Measurements from ENCODE around the gene PRR16.

DNA sequence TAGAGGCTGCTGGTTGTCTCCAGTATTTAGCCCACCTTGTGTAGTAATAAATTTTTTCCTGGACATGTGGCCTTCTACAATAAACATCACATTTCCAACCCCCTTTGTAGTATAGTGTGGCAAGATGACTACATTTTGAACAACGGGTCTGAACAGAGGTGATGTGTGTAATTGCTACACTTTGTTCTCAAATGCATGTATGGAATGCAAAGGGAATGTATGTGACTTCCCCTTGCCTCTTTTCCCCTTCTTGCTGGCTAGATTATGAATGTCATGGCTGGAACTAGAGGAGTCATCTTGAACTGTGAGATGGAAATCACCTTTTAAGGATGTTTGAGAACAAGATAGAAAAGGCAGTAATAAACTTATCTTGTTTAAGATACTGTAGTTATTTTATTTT lies 54.5 kb downstream of the PRR16 start:
- no peak for TF ChIP-seq POLR2AphosphoS5 (IDR thresholded peaks at IDR 0.05; ENCODE audit: low read depth, low read length)
- TF ChIP-seq, protein P1, sequence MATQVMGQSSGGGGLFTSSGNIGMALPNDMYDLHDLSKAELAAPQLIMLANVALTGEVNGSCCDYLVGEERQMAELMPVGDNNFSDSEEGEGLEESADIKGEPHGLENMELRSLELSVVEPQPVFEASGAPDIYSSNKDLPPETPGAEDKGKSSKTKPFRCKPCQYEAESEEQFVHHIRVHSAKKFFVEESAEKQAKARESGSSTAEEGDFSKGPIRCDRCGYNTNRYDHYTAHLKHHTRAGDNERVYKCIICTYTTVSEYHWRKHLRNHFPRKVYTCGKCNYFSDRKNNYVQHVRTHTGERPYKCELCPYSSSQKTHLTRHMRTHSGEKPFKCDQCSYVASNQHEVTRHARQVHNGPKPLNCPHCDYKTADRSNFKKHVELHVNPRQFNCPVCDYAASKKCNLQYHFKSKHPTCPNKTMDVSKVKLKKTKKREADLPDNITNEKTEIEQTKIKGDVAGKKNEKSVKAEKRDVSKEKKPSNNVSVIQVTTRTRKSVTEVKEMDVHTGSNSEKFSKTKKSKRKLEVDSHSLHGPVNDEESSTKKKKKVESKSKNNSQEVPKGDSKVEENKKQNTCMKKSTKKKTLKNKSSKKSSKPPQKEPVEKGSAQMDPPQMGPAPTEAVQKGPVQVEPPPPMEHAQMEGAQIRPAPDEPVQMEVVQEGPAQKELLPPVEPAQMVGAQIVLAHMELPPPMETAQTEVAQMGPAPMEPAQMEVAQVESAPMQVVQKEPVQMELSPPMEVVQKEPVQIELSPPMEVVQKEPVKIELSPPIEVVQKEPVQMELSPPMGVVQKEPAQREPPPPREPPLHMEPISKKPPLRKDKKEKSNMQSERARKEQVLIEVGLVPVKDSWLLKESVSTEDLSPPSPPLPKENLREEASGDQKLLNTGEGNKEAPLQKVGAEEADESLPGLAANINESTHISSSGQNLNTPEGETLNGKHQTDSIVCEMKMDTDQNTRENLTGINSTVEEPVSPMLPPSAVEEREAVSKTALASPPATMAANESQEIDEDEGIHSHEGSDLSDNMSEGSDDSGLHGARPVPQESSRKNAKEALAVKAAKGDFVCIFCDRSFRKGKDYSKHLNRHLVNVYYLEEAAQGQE (IDR thresholded peaks at IDR 0.05; ENCODE audit: insufficient read depth in 1 of 2, low read depth in 2 of 2, low read length in 2 of 2) = no peak
- no peak for TF ChIP-seq TAF1 (IDR thresholded peaks at IDR 0.05; ENCODE audit: borderline replicate concordance, insufficient read depth, low read length)
- TF ChIP-seq SIN3A (IDR thresholded peaks at IDR 0.05; ENCODE audit: borderline replicate concordance, insufficient read depth, low read length) = no peak
- no peak for TF ChIP-seq FOXP2 (optimal IDR thresholded peaks at IDR 0.05; ENCODE audit: borderline replicate concordance, extremely low read depth, extremely low read length, insufficient read depth)
